GM12801 (cell line): Measurements from ENCODE around the gene MBOAT1.

ENCODE experiments used
- CTCF ChIP-seq: IDR thresholded peaks from one replicate; pipeline ENCODE4 v1.5.1; 2011; ENCODE audit warnings: control low read depth; ENCODE audit not compliant: insufficient read length; ENCODE audit errors: extremely low read depth

MBOAT1 gene

GRCh38 chr6:20148433-20148832 is 63.8 kb downstream of the MBOAT1 start:
- TF ChIP-seq CTCF: no peak

GRCh38 chr6:20147469-20147868 is 64.8 kb downstream of the MBOAT1 start:
- no peak for TF ChIP-seq CTCF

- TF ChIP-seq CTCF: no peak
These were observed 66.0 kb downstream of the MBOAT1 start for GRCh38 chr6:20146291-20146690.

DNA sequence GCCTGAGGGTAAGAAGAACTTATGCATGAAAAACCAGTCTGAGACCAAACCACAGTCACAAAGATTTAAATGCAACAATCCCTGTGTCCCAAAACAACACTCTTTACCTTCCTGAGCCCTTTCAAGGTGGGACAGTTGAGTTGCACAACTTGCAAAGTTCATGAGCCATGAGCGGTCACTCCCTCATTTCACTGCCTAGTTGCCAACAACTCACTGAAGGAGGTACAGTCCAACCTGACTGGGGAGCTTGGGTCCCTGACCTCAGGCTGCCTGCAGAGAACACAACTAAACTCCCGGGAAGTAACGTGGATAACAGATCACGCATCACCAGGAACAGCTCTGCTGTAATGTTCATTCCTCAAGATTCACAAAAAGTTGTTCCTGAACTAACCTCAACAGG is 69.4 kb downstream of the MBOAT1 start:
- TF ChIP-seq CTCF: no peak

DNA sequence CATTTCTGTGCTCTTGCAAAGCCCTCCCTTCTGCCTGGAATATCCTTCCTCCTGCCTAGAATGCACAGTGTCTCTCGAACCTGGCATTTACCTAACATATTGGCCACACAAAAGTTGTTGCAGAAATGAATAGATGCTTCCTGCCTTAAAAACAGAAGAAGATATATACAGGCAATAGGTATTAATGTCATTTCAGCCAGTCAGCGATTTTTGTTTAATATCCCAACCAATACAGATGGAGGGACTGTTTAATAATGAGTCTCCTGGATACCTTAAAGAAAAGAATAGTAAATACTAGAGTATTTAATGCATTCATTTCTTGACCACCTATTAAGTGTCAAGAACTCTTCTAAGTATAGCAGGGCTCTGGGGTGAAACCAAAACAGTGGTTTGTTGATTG is 70.3 kb downstream of the MBOAT1 start:
- TF ChIP-seq CTCF: no peak

GRCh38 chr6:20137837-20138236 is 74.4 kb downstream of the MBOAT1 start:
- no peak for TF ChIP-seq CTCF

- no peak for TF ChIP-seq CTCF
These were observed 75.0 kb downstream of the MBOAT1 start for GRCh38 chr6:20137240-20137639.
